HTR-8/SVneo (cell line): ENCODE data around the gene SIDT2.
A peak's percentile ranks its signal among the peaks of the same experiment; 100 is the strongest.

Experiments used
- DNase-seq: peaks from one replicate; pipeline ENCODE4 v3.0.0; 2011; ENCODE audit warnings: low spot score, mixed read lengths; ENCODE audit not compliant: insufficient read length
- FAIRE-seq: peaks from 2 replicates; lab custom pipeline; 2011; peaks lifted over from hg19 to GRCh38; lab: Jason Lieb, UNC

SIDT2 gene

GRCh38 chr11:117219001-117219400 is 40.5 kb downstream of the SIDT2 start:
- FAIRE-seq (no peak), DNase-seq (no peak)

DNA sequence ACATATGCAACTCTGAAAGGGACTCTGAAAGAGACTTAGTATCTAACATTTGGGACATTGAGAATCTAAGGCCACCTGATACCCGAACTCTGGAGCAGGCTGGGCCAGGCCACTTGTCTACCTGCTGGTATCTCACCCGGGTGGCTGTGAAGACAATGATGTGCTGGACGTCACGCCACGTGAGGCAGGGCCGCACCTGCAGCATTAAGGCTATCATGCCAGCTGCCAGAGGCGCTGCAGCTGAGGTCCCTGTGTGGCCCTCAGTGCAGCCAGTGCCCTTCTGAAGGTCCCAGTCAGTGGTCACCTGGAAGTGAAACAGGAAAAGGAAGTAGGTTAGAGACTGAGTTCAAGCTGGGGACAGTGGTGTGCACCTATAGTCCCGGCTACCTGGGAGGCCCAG is 40.9 kb downstream of the SIDT2 start:
- FAIRE-seq (no peak), DNase-seq (no peak)

DNA sequence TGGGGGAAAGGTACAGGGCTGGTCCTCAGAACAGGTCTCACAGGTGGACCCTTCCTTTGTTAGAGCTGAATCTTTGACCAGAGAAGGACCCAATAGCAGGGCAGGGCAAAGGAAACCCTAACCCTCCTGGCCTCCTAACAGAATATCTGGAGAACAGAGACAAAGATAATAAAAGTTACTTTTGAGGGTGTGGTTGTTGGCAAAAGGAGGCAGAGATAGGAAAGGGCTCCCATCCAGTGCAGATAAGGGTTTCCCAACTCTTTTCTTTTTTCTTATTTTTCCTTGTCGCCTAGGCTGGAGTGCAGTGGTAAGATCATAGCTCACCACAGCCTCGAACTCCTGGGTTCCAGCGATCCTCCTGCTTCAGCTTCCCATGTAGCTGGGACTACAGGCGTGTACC is 41.5 kb downstream of the SIDT2 start:
- FAIRE-seq = no peak
- no peak for DNase-seq

- no peak for FAIRE-seq
- DNase-seq = no peak
These were observed 42.0 kb downstream of the SIDT2 start for GRCh38 chr11:117220568-117220967.

DNA sequence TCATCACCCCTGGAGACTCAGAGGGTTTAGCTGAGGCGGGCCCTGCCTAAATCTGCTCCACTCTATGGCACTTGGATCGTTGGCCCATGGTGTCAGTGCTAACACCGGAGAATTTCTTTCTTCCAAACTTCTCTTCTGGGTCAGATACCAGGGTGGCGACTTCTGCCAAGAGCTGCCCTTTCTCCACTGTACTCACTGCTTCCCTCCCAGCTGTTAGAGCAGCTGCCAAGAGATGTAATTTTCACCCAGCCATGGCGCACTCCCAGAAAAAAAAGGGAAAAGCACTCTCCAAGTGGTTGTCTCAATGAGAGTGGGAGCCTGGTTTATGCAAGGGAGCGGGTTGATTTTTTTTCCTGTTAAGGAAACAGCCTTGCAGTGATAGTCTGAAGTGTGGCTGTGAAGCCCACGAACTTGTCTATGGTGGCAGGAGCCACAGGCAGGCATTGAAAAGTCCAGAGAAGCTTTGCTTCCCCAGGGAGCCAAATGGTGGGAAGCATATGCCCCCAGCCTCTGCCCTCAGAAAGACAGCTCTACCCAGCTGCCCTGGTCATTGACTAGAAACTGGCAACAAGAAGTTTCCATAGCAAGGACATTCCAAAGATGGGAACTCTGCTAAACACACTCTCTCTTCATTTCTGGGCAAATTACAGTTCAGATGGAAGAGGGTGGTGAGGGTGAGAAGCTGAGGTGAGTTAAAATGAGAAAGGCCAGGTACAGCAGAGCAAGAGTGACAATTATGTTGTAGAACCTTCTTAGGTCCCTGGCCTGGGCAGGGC is 42.6 kb downstream of the SIDT2 start:
- FAIRE-seq = no peak
- DNase-seq = no peak

DNA sequence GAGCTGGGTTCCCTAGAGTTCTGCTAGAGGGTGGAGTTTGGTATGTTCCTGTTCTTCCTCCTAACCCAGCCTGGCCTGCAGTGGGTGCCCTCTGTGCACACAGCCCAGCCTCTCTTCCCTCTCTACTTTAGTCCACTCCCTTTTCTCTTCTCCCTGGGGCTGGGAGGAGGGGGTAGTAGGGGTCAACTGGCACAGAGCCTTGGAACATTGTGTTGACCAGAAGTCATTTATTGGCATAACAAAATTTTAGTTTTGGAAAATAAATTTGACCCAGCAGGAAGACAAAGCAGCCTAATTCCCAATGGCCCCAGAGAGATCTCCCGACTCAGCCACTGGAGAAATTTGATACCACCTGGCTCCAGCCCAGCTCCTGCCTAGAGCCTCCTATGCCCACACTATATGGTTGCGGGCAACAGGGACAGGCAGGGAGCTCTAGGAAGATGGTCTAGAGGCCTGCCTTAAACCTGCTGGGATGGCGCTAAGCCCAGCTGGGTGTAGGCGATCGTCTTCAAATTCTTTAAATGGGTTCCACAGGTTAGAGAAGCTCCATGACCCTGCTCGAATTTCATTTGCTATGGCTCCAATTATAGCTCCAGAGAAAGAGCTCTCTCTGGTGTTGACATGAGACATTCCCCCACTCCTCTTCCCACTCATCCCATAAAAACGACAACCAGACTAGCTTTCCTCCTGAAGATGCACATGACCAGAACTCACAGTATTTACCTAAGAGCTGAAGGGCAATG is 43.4 kb downstream of the SIDT2 start:
- FAIRE-seq = no peak
- no peak for DNase-seq

- FAIRE-seq = no peak
These were observed 44.6 kb downstream of the SIDT2 start for GRCh38 chr11:117222991-117223740.

DNA sequence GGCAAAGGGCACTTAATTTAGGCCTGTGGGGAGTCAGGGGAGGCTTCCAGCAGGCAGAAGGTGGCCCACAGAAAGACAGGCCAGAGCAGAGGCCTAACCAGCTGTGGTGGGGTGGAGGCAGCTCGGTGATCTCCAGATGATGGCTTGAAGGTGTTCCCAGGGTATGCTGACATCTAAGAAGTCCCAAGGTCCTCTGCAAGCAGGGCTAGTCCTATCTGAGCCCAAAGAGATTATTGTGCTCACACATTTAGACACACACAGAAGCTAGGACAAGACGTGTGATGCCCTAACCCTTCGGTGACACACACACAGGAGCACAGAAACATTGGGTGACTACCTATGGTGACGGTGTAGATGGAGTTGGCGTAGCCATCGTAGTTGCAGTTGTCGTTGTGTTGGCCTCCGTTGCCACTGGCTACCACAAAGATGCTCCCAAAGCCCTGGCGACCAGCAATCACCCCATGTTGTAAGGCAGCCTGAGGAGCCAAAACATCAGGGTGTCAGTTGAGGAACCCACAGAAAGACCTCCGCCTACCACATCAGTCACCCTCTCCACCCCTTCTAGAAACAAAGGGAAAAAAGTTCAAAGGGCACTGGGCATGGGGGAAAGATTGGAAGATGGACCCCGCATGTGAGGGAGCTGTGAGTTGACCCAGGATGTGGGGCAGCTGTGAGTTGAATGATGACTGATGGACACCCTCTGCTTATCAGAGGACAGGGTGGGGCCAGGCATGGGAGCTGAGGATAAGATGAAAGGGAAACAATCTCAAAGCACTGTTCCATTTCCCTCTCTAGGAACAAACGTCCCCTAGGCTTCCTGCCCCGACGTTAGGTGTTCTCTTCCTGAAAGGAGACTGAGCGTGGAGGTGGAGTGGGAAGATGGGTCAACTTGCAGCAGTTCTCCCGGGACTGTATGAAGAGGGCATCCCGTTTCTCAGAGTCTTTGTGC is 45.5 kb downstream of the SIDT2 start:
- no peak for DNase-seq
- FAIRE-seq = no peak

More at GRCh38 chr11:117222991-117223740, 44.6 kb downstream of the SIDT2 start:
- DNase-seq = no peak

GRCh38 chr11:117225553-117226170 is 47.1 kb downstream of the SIDT2 start:
- FAIRE-seq = no peak
- DNase-seq = no peak

GRCh38 chr11:117226388-117227385 is 48.1 kb downstream of the SIDT2 start:
- FAIRE-seq (no peak), DNase-seq (peak; percentile 81)

- no peak for FAIRE-seq
- no peak for DNase-seq
These were observed 49.5 kb downstream of the SIDT2 start for GRCh38 chr11:117228091-117228490.

DNA sequence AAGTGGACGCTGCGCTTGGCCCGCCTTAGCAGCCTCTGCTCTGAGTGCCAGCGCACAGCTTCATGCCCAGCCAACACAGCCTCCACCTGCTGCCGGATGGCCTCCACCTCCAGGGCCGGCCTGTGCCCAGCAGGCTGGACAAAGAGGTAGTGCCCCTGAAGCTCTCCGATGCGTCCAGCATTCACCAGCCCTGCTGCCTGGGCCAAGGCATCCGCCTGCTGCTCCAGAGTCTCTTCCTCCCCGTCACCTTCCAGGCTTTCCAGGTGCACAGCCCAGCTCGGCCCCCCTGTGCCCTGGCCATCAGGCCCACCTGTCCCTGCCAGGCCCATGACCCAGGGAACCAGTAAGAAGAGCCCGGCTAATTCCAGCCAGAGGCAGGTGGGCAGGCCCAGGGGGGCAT is 50.9 kb downstream of the SIDT2 start:
- FAIRE-seq (no peak), DNase-seq (no peak)

DNA sequence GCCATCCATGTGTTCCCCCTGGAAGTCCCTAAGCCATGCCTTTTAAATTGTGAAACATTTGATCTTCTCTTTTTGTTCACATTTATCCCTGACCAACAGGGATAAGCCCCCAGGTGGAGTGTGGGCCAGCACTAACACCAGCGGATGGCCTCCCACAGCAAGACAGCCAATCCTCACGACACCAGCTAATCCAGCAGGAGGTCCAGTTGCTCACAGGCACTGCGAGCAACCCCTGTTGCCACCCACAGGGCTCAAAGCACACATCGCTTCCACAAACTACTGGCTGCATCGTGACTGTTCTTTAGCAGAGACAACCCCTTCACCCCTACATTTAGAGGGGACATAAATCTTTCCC is 51.4 kb downstream of the SIDT2 start:
- FAIRE-seq (no peak), DNase-seq (no peak)

DNA sequence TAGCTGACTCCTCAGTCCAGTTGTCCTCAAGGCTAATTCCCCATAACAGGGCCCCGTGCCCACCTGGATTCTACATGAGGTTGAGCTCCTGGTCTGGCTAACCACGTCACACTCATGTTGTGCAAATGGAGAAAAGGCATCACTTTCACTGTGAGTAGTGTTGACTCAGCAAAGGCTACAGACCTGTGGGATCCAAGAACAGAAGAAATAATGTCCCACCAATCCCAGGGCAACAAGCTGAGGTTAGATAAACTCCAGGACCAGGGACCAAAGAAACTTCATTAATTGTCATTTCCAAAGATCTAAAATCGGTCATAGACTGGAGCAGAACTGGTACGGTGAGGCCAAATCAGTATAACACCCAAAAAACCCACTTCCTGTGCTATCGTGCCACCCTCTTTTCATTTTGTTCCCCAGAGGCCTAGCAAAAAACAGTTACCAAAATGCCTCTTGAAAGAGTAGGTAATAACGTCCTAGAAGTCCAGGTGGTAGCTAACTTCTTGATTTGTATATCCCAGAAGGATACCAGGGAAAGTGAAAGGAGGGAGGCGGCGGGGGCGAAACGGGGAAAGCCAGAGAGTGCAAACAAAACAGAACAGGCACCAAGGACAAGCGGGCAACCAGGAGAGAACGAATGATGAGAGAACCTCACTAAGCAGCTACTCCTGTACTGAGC is 51.9 kb downstream of the SIDT2 start:
- DNase-seq (no peak), FAIRE-seq (no peak)

GRCh38 chr11:117230999-117231841 is 52.7 kb downstream of the SIDT2 start:
- FAIRE-seq (no peak), DNase-seq (no peak)

- no peak for FAIRE-seq
- peak; percentile 93 for DNase-seq
These were observed 53.2 kb downstream of the SIDT2 start, which contains the start of gene PCSK7 for GRCh38 chr11:117231842-117232091. PCSK7 (minus strand) TSS chr11:117232073; CDS start chr11:117229844, 2,229 bp downstream.
